ENCODE results near the gene SCML1.

SCML1 gene

DNA sequence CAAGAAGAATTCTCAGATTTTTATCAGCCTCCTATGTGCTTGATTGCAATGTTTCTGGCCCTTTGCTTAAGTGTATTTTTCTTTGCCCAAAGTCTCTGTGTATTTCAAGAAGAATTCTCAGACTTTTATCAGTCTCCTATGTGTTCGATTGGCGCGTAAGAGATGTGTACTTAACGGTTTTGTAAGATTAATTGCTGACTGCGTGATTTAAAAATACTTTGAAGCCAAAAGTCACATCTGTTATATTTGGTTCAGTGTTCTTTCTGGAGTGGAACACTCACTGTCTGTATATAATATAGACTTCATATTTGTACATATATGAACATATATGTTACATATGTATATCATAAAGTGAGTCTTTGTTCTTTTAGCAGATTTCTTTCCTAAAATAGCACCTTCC, 11.4 kb downstream of the SCML1 start:
- TF ChIP-seq, protein P1, sequence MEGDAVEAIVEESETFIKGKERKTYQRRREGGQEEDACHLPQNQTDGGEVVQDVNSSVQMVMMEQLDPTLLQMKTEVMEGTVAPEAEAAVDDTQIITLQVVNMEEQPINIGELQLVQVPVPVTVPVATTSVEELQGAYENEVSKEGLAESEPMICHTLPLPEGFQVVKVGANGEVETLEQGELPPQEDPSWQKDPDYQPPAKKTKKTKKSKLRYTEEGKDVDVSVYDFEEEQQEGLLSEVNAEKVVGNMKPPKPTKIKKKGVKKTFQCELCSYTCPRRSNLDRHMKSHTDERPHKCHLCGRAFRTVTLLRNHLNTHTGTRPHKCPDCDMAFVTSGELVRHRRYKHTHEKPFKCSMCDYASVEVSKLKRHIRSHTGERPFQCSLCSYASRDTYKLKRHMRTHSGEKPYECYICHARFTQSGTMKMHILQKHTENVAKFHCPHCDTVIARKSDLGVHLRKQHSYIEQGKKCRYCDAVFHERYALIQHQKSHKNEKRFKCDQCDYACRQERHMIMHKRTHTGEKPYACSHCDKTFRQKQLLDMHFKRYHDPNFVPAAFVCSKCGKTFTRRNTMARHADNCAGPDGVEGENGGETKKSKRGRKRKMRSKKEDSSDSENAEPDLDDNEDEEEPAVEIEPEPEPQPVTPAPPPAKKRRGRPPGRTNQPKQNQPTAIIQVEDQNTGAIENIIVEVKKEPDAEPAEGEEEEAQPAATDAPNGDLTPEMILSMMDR (IDR thresholded peaks at IDR 0.05; ENCODE audit: low read depth, low read length, missing control alignments), result no peak
- H3K27me3 ChIP-seq (replicated peaks), result no peaks in the 10 kb centered on the region
- DNase-seq, result no peak
- no peaks in the 10 kb centered on the region for H3K36me3 ChIP-seq (replicated peaks)
- no peak overlapping the region for H3K27ac ChIP-seq
- in situ Hi-C loops (cut with HindIII; ENCODE audit: low pct_ligation_motif_present, low sequenced_read_pairs), result no loop called here
- H3K4me3 ChIP-seq (ENCODE audit: low read depth, low read length), result no peak overlapping the region

DNA sequence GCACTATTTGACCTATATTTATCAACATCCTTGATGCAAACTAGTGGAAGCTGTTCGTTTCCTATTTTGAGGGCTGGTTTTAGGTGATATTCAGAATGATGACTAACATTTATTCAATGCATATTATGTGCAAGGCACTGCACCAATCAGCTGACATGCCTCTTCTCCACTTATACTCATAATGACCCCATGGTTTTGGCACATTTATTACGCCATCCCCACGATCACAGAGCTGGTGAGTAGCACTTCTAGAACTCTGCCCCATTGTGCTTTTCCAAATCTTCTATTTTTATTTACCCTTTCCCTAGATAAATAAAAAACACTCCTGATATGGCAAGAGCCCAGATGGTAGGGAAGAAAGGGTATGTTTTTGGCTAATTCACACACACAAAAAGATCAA, 13.1 kb downstream of the SCML1 start:
- in situ Hi-C loops (cut with HindIII; ENCODE audit: low pct_ligation_motif_present, low sequenced_read_pairs), result no loop called here
- H3K36me3 ChIP-seq (replicated peaks), result no peaks in the 10 kb centered on the region
- no peak overlapping the region for H3K27ac ChIP-seq
- H3K27me3 ChIP-seq (replicated peaks), result no peaks in the 10 kb centered on the region
- DNase-seq, result no peak
- no peak overlapping the region for H3K4me3 ChIP-seq (ENCODE audit: low read depth, low read length)
- TF ChIP-seq, protein P1 (IDR thresholded peaks at IDR 0.05; ENCODE audit: low read depth, low read length, missing control alignments), result no peak

DNA sequence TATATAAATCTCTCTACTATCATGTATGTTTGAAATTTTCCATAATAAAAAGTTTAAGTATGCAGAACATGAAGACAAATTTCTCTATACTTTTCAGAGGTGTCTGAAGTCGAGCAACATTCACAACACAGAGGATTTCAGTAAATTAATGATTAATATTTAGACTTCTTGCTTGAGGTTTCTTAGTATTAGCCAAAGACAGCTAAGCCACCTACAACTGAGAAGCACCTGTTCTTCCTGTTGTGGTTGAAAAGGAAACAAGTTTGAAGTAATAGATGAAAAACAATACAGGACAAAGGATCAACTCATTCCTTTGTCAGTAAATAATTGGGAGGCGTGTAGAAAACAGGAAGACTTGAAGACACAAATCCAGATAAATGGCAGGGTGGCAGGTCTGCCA, 21.1 kb downstream of the SCML1 start:
- Histone ChIP-seq H3K4me3 (ENCODE audit: low read depth, low read length) (no peak overlapping the region), H3K27ac (no peak overlapping the region), H3K36me3 (replicated peaks) (no peaks in the 10 kb centered on the region), H3K27me3 (replicated peaks) (no peaks in the 10 kb centered on the region)
- no peak for DNase-seq
- in situ Hi-C loops (cut with HindIII; ENCODE audit: low pct_ligation_motif_present, low sequenced_read_pairs), result no loop called here
- TF ChIP-seq, protein P1 (IDR thresholded peaks at IDR 0.05; ENCODE audit: low read depth, low read length, missing control alignments), result no peak

DNA sequence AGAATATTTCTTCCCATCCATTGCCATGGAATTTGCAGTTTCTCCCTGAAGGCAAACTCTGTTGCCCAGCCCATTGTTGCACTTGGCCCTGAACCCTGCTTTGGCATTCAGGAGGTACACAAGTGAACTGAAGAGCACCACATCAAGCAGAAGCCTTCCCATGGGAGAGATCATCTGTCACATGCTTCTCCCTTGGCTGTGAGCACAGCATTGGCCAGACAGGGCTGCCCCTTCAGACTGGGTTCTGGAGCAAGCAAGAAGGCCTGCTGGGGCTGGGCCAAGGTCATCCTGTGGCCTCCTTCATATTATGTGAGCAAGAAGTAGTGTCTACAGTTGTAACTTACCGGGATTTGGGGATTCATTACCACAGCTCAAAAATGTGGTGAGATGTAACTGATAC, 22.7 kb downstream of the SCML1 start:
- in situ Hi-C loops (cut with HindIII; ENCODE audit: low pct_ligation_motif_present, low sequenced_read_pairs), result no loop called here
- no peak overlapping the region for H3K27ac ChIP-seq
- no peak overlapping the region for H3K4me3 ChIP-seq (ENCODE audit: low read depth, low read length)
- no peaks in the 10 kb centered on the region for H3K27me3 ChIP-seq (replicated peaks)
- no peak for DNase-seq
- H3K36me3 ChIP-seq (replicated peaks), result no peaks in the 10 kb centered on the region
- TF ChIP-seq, protein P1 (IDR thresholded peaks at IDR 0.05; ENCODE audit: low read depth, low read length, missing control alignments), result no peak

DNA sequence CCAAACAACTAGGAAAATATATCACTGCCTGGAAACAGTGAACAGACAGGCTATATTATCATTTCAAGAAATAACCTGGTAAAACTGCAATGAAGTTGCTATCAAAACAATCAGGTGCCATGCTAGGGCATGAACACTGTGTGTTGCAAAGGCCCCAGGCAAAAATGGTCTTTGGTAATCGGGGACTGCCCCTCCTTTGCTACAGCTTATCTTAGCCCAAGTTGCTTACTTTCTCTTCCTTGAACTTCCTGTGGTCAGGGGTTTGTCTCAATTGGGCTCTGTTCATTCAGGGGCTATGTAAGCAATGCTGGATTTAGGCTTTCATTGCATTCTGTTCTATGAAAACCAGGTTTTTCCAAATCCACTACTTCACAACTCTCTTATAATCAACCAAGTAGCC, 30.4 kb downstream of the SCML1 start:
- in situ Hi-C loops (cut with HindIII; ENCODE audit: low pct_ligation_motif_present, low sequenced_read_pairs), result no loop called here
- Histone ChIP-seq H3K27ac (no peak overlapping the region), H3K36me3 (replicated peaks) (no peaks in the 10 kb centered on the region), H3K27me3 (replicated peaks) (no peaks in the 10 kb centered on the region), H3K4me3 (ENCODE audit: low read depth, low read length) (no peak overlapping the region)
- TF ChIP-seq, protein P1 (IDR thresholded peaks at IDR 0.05; ENCODE audit: low read depth, low read length, missing control alignments), result no peak
- DNase-seq, result no peak

DNA sequence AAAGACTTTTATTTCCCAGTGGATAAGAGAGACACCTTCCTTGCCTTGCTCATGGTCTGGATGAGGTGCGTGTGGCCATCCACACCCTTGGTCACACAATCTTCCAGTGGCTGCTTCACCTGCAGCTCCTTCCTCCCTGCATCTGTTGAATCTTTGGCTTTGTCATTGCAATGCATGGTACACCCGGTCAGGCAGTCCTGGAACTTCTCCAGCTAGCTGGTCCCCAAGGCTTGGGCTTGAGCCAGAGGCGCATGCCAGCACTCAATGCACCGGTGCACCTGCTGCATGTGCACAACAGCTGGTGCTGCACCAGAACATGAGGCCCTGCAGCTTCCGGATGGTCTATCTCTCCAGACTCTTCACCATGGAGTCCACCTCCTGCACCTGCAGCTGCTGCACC, 31.7 kb downstream of the SCML1 start:
- TF ChIP-seq, protein P1 (IDR thresholded peaks at IDR 0.05; ENCODE audit: low read depth, low read length, missing control alignments), result no peak
- no peaks in the 10 kb centered on the region for H3K27me3 ChIP-seq (replicated peaks)
- no peak for DNase-seq
- in situ Hi-C loops (cut with HindIII; ENCODE audit: low pct_ligation_motif_present, low sequenced_read_pairs), result no loop called here
- no peak overlapping the region for H3K4me3 ChIP-seq (ENCODE audit: low read depth, low read length)
- H3K27ac ChIP-seq, result no peak overlapping the region
- no peaks in the 10 kb centered on the region for H3K36me3 ChIP-seq (replicated peaks)

Measured in brain microvascular endothelial cell (primary cell).